Prostate gland (tissue), 2 donors: Measurements from ENCODE around the gene PDPK1. TPM values are rescaled to one million over a fixed set of nuclear protein-coding genes. Genes with fewer than 3 reads are reported as not detected.
A peak's percentile ranks its signal among the peaks of the same experiment; 100 is the strongest.
"Not testable (repeated sequence)": the region's sequence is repeated elsewhere in the genome, so short reads cannot be mapped to it uniquely, and the experiment has no call there.

ENCODE experiments used
- DNase-seq: peaks from one replicate; pipeline ENCODE4 v3.0.0-alpha.2; 2019; ENCODE audit warnings: low spot score
- H3K27ac ChIP-seq, 2 donors: fragments of 200-600 bp; sonication (generic); 2 replicates each; pipeline ENCODE4 v1.5.1; 2017 to 2019
- H3K27me3 ChIP-seq: fragments of 200-600 bp; sonication (generic); replicated peaks from 2 replicates; pipeline ENCODE4 v1.5.1; 2019; ENCODE audit not compliant: insufficient read depth
- H3K36me3 ChIP-seq, 2 donors: fragments of 200-600 bp; sonication (generic); 1 replicate in 1 of 2; 2 replicates in 1 of 2; pipeline versions ENCODE4 v1.5.1 to v1.8.1; 2017 to 2019
- H3K4me1 ChIP-seq: fragments of 200-600 bp; sonication (generic); replicated peaks from 2 replicates; pipeline ENCODE4 v1.5.1; 2019
- H3K4me3 ChIP-seq, 2 donors: fragments of 200-600 bp; sonication (generic); 2 replicates each; pipeline ENCODE4 v1.5.1; 2017 to 2019
- H3K9me3 ChIP-seq: fragments of 200-600 bp; sonication (generic); 2 replicates; pipeline ENCODE4 v1.5.1; 2017
- CTCF ChIP-seq, 4 experiments: fragments of 200-600 bp in 2 of 4; fragments of 450-650 bp in 2 of 4; sonication (generic) in 2 of 4; IDR thresholded peaks; 1 replicate in 3 of 4; 2 replicates in 1 of 4; pipeline ENCODE4 v1.5.1; 2016 to 2019; ENCODE audit warnings: antibody characterized with exemption in 4 of 4, mild to moderate bottlenecking in 2 of 4, moderate library complexity in 2 of 4
- POLR2A ChIP-seq: fragments of 450-650 bp; IDR thresholded peaks from one replicate; pipeline ENCODE4 v1.6.1; 2016; ENCODE audit warnings: antibody characterized with exemption, mild to moderate bottlenecking
- POLR2AphosphoS5 ChIP-seq: sonication (generic); formaldehyde crosslinking; IDR thresholded peaks from one replicate; pipeline ENCODE4 v1.6.1; 2017; ENCODE audit warnings: antibody characterized with exemption
- WGBS: methylation state at CpG from one replicate; pipeline ENCODE4 v1.1.5; 2018; 5-methylcytosine and 5-hydroxymethylcytosine counted together
- intact Hi-C: fragments of 100-400 bp; cut with DNase I; formaldehyde crosslinking; loops from one replicate; pipeline ENCODE4 v1.14.2; 2022
- total RNA-seq, 2 donors: library from RNA; depleted of rRNA; stranded (reverse); fragments of >200 nt; gene quantifications; one replicate each; pipeline ENCODE4 v1.1.0, GENCODE V29; 2016

The PDPK1 gene
- total RNA-seq, 2 donors from 2014 or later = 33.1 to 73.2 TPM

- H3K27me3 ChIP-seq = no peaks in the 10 kb centered on the region
- intact Hi-C loops = loop anchor here (2.0 to 10.0 kb wide), 3 partner anchors 21 to 137 kb away; no protein-coding TSS in a partner anchor
- WGBS = 77% methylated on average over 9 of the region's 9 CpGs
- no peak overlapping the region for H3K27ac ChIP-seq
- no peak for DNase-seq
- TF ChIP-seq CTCF (IDR thresholded peaks at IDR 0.05) = no peak
- TF ChIP-seq POLR2AphosphoS5 = no peak
- no peak for TF ChIP-seq POLR2A
- H3K36me3 ChIP-seq = no peaks in the 10 kb centered on the region
- no peak overlapping the region for H3K4me3 ChIP-seq
- H3K9me3 ChIP-seq = no peaks in the 10 kb centered on the region
- H3K4me1 ChIP-seq = peaks cover 6% of the 10 kb centered on the region
These were observed 2.2 kb upstream of the PDPK1 start for GRCh38 chr16:2535625-2536013.

GRCh38 chr16:2539192-2539844, 1.5 kb downstream of the PDPK1 start:
- not testable (repeated sequence) for H3K4me1 ChIP-seq, H3K27me3 ChIP-seq, H3K27ac ChIP-seq, DNase-seq, H3K9me3 ChIP-seq, H3K36me3 ChIP-seq
- peak overlapping the region in 1 of 2 donors; percentile 69 for H3K4me3 ChIP-seq
- WGBS = 83% methylated on average over 24 of the region's 24 CpGs
- intact Hi-C loops = loop anchor here (5.0 to 10.0 kb wide), 2 partner anchors 55 to 133 kb away; no protein-coding TSS in a partner anchor

GRCh38 chr16:2539845-2540458, 2.1 kb downstream of the PDPK1 start:
- not testable (repeated sequence) for H3K27ac ChIP-seq, H3K36me3 ChIP-seq, DNase-seq, H3K9me3 ChIP-seq, H3K4me3 ChIP-seq, H3K4me1 ChIP-seq, H3K27me3 ChIP-seq
- WGBS = 51% methylated on average over 14 of the region's 14 CpGs
- intact Hi-C loops = loop anchor here (5.0 to 10.0 kb wide), 2 partner anchors 55 to 132 kb away; no protein-coding TSS in a partner anchor
- TF ChIP-seq CTCF (IDR thresholded peaks at IDR 0.05) = peak in 1 of 4 experiments; percentile 35

GRCh38 chr16:2540912-2541311, 3.1 kb downstream of the PDPK1 start:
- intact Hi-C loops, H3K4me3 ChIP-seq, H3K36me3 ChIP-seq, H3K9me3 ChIP-seq, H3K4me1 ChIP-seq, H3K27ac ChIP-seq, DNase-seq, H3K27me3 ChIP-seq: not testable (repeated sequence)
- 81% methylated on average over 4 of the region's 4 CpGs for WGBS

GRCh38 chr16:2541409-2541808, 3.6 kb downstream of the PDPK1 start:
- H3K27me3 ChIP-seq, intact Hi-C loops, H3K4me1 ChIP-seq, H3K9me3 ChIP-seq, H3K4me3 ChIP-seq, H3K27ac ChIP-seq, DNase-seq, H3K36me3 ChIP-seq: not testable (repeated sequence)
- WGBS = 73% methylated on average over 6 of the region's 6 CpGs

GRCh38 chr16:2543771-2544170, 6.0 kb downstream of the PDPK1 start:
- H3K4me1 ChIP-seq, DNase-seq, H3K9me3 ChIP-seq, H3K36me3 ChIP-seq, intact Hi-C loops, H3K27me3 ChIP-seq, H3K4me3 ChIP-seq, H3K27ac ChIP-seq: not testable (repeated sequence)
- 92% methylated on average over 14 of the region's 14 CpGs for WGBS

- H3K9me3 ChIP-seq, DNase-seq, H3K4me3 ChIP-seq, H3K27me3 ChIP-seq, H3K4me1 ChIP-seq, H3K27ac ChIP-seq, intact Hi-C loops, H3K36me3 ChIP-seq: not testable (repeated sequence)
- WGBS = no CpG with 5 or more reads among the region's 14 CpGs
These were observed 12.6 kb downstream of the PDPK1 start for GRCh38 chr16:2550283-2550878.

- 42% methylated on average over 16 of the region's 17 CpGs for WGBS
- H3K27me3 ChIP-seq, H3K4me3 ChIP-seq, DNase-seq, H3K36me3 ChIP-seq, H3K4me1 ChIP-seq, intact Hi-C loops, H3K9me3 ChIP-seq: not testable (repeated sequence)
- peak overlapping the region; percentile 60 to 62 for H3K27ac ChIP-seq
These were observed 13.6 kb downstream of the PDPK1 start for GRCh38 chr16:2551420-2551889.

GRCh38 chr16:2554709-2555425, 17.0 kb downstream of the PDPK1 start:
- DNase-seq, H3K4me3 ChIP-seq, H3K27ac ChIP-seq, H3K27me3 ChIP-seq, H3K4me1 ChIP-seq, intact Hi-C loops, H3K36me3 ChIP-seq, H3K9me3 ChIP-seq: not testable (repeated sequence)
- no CpG with 5 or more reads among the region's 13 CpGs for WGBS

GRCh38 chr16:2557150-2557549, 19.3 kb downstream of the PDPK1 start:
- H3K9me3 ChIP-seq, H3K27me3 ChIP-seq, DNase-seq, H3K4me3 ChIP-seq, H3K36me3 ChIP-seq, H3K27ac ChIP-seq, intact Hi-C loops, H3K4me1 ChIP-seq: not testable (repeated sequence)
- no CpG with 5 or more reads among the region's 15 CpGs for WGBS
